ENCODE measurements around the gene RANBP3. TPM values are rescaled to one million over a fixed set of nuclear protein-coding genes. Genes with fewer than 3 reads are reported as not detected.

Gene RANBP3
- total RNA-seq, 4 donors from 2014 or later = 55.6 to 85.0 (median 78.0) TPM

GRCh38 chr19:5948752-5949564 lies 29.0 kb downstream of the RANBP3 start:
- peaks cover 10% of the 10 kb centered on the region for H3K36me3 ChIP-seq
- whole genome bisulfite sequencing = 74% methylated on average over 13 of the region's 13 CpGs
- no peaks in the 10 kb centered on the region for H3K27me3 ChIP-seq
- H3K4me3 ChIP-seq = no peak overlapping the region
- no peak for DNase-seq (ENCODE audit: low spot score in 2 of 2)
- H3K27ac ChIP-seq = no peak overlapping the region
- no peak for TF ChIP-seq POLR2AphosphoS5 (IDR thresholded peaks at IDR 0.05)
- TF ChIP-seq EP300 (IDR thresholded peaks at IDR 0.05) = no peak
- TF ChIP-seq CTCF (IDR thresholded peaks at IDR 0.05) = no peak
- TF ChIP-seq POLR2A (IDR thresholded peaks at IDR 0.05) = no peak
- H3K9me3 ChIP-seq = no peaks in the 10 kb centered on the region
- peaks cover 54% of the 10 kb centered on the region for H3K4me1 ChIP-seq

- 37% methylated on average over 13 of the region's 13 CpGs for WGBS
- peak in 1 of 2 donors; percentile 84 for DNase-seq (ENCODE audit: low spot score in 2 of 2)
- Histone ChIP-seq H3K36me3 (peaks cover 10% of the 10 kb centered on the region), H3K27ac (peak overlapping the region; percentile 16), H3K9me3 (no peaks in the 10 kb centered on the region), H3K4me1 (peaks cover 39% of the 10 kb centered on the region), H3K27me3 (no peaks in the 10 kb centered on the region), H3K4me3 (no peak overlapping the region)
- no peak for TF ChIP-seq POLR2A (IDR thresholded peaks at IDR 0.05)
- no peak for TF ChIP-seq EP300 (IDR thresholded peaks at IDR 0.05)
- TF ChIP-seq POLR2AphosphoS5 (IDR thresholded peaks at IDR 0.05) = no peak
- TF ChIP-seq CTCF (IDR thresholded peaks at IDR 0.05) = no peak
Observed at GRCh38 chr19:5947435-5947834, 30.5 kb downstream of the RANBP3 start.

- no peaks in the 10 kb centered on the region for H3K27me3 ChIP-seq
- 76% methylated on average over 10 of the region's 10 CpGs for WGBS
- peaks cover 30% of the 10 kb centered on the region for H3K36me3 ChIP-seq
- no peak overlapping the region for H3K27ac ChIP-seq
- H3K4me1 ChIP-seq = peaks cover 15% of the 10 kb centered on the region
- no peak for TF ChIP-seq POLR2AphosphoS5 (IDR thresholded peaks at IDR 0.05)
- TF ChIP-seq CTCF (IDR thresholded peaks at IDR 0.05) = no peak
- TF ChIP-seq EP300 (IDR thresholded peaks at IDR 0.05) = no peak
- no peak for TF ChIP-seq POLR2A (IDR thresholded peaks at IDR 0.05)
- DNase-seq (ENCODE audit: low spot score in 2 of 2) = no peak
- H3K4me3 ChIP-seq = no peak overlapping the region
- H3K9me3 ChIP-seq = no peaks in the 10 kb centered on the region
Observed at GRCh38 chr19:5943623-5944022, 34.3 kb downstream of the RANBP3 start.

- no peak for DNase-seq (ENCODE audit: low spot score in 2 of 2)
- Histone ChIP-seq H3K36me3 (peaks cover 35% of the 10 kb centered on the region), H3K4me1 (peaks cover 9% of the 10 kb centered on the region), H3K27ac (no peak overlapping the region), H3K27me3 (no peaks in the 10 kb centered on the region), H3K9me3 (no peaks in the 10 kb centered on the region), H3K4me3 (no peak overlapping the region)
- WGBS = 77% methylated on average over 10 of the region's 10 CpGs
- no peak for TF ChIP-seq POLR2AphosphoS5 (IDR thresholded peaks at IDR 0.05)
- no peak for TF ChIP-seq CTCF (IDR thresholded peaks at IDR 0.05)
- no peak for TF ChIP-seq EP300 (IDR thresholded peaks at IDR 0.05)
- TF ChIP-seq POLR2A (IDR thresholded peaks at IDR 0.05) = no peak
Observed at GRCh38 chr19:5943045-5943444, 34.9 kb downstream of the RANBP3 start.

- Histone ChIP-seq H3K4me3 (no peak overlapping the region), H3K4me1 (no peaks in the 10 kb centered on the region), H3K36me3 (peaks cover 45% of the 10 kb centered on the region), H3K27me3 (no peaks in the 10 kb centered on the region), H3K9me3 (no peaks in the 10 kb centered on the region), H3K27ac (no peak overlapping the region)
- TF ChIP-seq POLR2AphosphoS5 (IDR thresholded peaks at IDR 0.05) = no peak
- DNase-seq (ENCODE audit: low spot score in 2 of 2) = no peak
- WGBS = 91% methylated on average over 11 of the region's 11 CpGs
Observed at GRCh38 chr19:5941673-5942072, 36.3 kb downstream of the RANBP3 start.
